NCI-H1436 (cell line): ENCODE results near the gene GPAT2.
"Not testable (repeated sequence)": the region's sequence is repeated elsewhere in the genome, so short reads cannot be mapped to it uniquely, and the experiment has no call there.

ENCODE experiments used
- DNase-seq: peaks from one replicate; lab custom pipeline; 2025; lab: John Stamatoyannopoulos, UW

Gene GPAT2

DNA sequence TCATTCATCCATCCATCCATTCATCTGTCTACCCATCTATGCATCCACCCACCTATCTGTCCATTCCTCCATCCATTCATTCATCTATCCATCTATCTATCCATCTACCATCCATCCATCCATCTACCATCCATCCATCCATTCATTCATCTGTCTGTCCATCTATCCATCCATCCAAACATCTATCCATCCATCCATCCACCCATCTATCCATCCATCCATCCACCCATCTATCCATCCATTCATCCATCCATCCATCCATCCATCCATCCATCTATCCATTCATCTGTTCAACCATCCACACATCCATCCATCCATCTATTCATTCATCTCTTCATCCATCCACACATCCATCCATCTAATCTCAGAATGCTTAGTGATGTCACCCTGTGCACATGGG is 30.0 kb upstream of the GPAT2 start:
- not testable (repeated sequence) for DNase-seq

DNA sequence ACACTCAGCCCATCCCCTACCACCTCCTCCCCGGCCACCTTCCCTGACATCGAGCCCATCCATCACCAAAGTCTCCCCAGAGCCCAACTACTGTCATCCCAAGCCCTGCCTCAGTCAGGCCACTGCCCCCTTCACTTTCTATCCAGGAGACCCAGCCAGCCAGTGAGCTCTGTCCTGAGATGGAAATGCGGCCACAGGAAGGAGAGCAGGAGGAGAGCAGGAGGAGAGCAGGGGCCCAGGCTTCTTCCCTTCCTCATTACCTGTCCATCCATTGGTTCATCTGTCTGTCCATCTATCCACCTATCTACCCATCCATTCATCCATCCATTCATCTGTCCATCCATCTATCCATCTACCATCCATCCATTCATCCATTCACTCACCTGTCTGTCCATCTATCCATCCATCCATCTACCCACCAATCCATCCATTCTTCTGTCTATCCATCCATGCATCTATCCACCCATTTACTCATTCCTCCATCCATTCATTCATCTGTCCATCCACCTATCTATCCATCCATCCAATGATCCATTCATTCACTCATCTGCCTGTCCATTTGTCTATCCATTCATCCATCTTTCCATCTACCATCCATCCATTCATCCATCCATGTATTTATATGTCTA is 29.4 kb upstream of the GPAT2 start:
- not testable (repeated sequence) for DNase-seq

DNA sequence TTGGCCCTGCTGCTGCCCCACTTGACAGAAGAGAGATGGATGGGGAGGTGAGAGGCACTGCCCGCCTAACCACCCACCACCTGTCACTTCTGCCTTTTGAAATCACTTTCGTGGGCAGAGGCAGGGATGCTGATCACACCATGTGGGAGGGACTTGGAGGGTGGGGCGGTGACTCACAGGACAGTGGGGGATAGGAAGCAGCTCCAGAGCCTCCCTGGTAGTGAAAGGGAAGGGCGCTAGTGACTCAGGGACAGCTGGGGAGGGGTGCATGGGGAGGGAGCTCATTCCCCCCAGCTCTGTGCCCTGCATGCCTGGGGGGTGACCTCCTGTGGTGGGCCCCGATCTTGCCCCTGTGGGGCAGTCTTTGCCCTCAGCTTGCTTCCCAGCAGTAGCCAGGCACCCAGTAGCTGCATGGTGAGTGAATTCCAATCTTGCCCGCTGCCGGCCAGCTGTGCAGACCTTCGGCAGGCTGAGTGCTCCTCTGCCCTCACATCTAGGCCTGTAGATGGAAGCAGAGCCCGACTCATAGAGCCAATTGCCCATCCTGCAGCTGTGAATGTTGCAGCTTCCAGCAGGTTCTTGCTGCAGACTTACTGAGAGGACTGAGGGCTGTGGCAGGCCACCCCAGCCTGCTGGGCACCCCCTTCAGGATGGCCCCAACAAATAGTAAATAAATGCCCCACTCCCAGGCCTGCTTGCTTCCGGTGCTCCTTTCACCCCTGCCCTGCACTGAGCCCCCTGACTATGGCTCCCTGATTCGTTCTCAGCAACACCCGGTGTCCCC is 28.6 kb upstream of the GPAT2 start:
- not testable (repeated sequence) for DNase-seq

DNA sequence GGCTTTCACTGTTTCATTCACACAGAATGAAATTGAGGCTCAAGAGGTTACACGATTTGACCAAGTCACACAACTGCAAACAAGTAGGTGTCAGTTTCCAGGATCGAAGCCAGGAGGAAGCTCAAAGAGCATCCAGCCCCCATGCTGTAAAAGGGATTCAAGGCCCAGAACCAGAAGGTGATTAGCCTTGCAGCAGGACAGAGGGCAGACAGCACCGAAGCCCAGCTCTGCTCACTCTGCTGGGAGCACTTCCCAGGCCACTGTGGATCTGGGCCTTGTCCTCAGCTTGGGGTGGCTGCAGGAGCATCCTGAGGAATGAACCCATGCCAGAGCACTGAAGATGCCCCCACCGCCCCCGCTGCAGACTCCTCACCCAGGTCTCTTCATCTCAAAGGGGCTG is 27.8 kb upstream of the GPAT2 start:
- not testable (repeated sequence) for DNase-seq

DNA sequence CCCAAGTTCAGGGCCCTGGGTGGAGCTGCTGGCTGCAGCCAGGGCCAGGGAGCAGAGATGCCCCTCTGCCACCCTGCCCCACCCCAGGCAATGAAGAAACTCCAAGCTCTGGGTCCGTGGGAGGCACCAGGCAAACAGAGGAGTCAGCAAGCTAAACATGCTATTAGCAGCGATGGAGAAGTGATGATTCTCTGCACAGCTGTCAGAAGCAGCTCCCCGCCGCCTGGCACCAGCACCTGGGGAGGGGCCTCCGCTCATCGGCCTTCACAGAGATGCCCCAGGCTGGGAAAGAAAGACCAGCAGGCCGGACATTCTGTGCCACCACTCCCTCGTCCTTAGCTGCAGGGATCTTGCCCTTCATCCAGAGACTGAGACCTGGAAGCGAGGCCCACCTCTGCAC is 27.2 kb upstream of the GPAT2 start:
- DNase-seq = not testable (repeated sequence)

DNA sequence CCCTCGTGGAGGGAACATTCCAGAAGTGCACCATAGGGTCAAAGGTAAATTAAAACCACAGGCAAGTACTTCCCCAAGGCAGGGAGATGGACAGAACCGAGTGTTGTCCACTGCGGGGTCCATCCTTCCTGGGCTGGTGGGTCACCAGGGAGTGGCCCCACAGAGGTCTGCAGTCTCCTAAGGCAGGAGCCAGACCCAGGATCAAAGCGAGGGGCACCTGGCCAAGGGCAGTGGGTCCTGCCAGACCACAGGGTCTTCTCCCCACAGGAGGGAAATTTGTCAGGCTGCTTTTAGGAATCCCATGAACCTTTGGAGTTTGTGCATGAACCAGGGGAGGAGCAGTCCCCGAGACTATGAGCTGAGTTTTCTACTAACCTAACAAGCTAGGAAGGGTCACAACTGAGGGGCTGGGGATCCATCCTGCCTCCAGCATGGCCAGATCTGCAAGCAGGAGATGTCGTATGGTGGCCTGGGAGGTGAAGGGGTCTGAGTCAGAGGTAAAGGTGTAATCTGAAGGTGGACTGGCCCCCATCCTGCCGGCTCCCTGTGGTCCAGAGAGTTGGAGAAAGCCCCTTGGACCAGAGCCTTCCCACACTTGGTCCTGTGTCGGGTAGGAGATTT is 26.6 kb upstream of the GPAT2 start:
- DNase-seq = not testable (repeated sequence)

DNA sequence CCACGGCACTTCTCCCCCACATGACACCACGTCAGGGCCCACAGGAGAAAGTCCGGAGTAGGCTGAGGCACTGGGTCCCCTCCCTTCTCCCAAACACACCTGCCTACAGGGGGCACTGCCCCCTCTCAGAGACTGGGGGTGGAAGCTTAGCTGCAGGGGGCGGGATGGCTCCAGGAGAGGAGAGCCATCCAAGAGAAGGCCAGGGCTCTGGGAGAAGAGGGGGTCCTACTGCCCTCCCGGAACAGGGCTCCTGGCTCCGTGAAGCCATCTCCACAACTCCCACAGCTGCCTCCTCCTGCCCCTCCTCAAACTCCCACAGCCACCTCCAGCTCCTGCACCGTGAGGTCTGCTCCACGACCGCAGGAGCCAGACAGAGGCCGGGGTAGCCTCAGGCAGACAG is 25.6 kb upstream of the GPAT2 start:
- not testable (repeated sequence) for DNase-seq

DNA sequence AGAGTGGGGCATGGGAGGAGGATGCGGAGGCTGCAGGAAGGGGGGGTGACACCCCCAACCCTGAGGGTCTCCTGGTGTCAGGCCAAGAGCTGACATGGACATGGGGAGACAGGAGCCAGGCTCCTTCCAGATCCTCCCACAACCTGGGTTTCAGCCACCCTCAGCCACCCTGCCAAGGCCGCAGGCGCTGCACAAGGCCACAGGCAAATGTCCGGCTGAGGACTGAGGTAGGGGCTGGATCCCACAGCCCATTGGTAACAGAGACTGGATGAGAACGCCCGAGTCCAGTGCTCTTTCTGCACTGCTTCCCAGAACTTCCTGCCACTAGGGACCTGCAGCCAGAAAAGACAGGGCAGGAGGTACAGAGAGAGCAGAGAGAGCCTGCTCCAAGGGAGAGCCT is 24.7 kb upstream of the GPAT2 start:
- DNase-seq = not testable (repeated sequence)

DNA sequence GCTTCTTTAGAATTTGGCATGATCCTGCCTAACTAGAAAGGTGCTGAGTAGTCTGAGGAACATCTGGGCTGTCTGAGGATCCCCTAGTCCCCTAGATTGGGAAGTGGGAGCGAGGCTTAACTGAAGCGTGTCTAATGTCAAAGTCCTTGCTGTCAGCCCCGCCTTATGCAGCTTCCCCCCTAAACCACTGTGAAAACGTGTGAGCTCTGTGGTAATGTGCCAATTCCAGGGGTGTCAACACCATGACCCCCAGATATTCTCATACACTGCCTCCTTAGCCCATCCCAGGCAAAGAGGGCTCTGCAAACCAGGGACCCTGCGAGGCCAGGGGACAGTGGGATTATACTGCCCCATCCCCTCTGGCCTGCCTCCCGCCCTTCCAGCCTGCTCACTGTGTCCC is 21.1 kb upstream of the GPAT2 start:
- DNase-seq = not testable (repeated sequence)

DNA sequence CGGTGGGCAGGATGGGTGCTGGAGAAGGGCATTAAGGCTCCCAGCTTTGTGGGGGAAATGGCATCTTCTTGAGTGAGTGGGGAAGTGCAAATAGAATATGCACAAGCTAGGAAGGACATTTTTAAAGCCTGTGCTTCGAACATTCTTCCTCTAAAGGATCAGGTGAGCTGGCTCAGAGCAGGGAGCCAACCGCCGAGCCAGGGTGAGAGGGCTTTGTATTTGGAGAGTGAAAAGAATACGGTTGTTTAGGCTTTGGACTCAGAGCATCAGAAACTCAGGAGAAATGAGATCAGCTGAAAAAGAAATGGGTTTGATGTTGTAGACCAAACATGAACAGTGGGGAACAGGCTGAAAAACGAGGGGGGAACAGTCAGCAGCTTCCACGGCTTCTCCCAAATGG is 19.8 kb upstream of the GPAT2 start:
- not testable (repeated sequence) for DNase-seq

DNA sequence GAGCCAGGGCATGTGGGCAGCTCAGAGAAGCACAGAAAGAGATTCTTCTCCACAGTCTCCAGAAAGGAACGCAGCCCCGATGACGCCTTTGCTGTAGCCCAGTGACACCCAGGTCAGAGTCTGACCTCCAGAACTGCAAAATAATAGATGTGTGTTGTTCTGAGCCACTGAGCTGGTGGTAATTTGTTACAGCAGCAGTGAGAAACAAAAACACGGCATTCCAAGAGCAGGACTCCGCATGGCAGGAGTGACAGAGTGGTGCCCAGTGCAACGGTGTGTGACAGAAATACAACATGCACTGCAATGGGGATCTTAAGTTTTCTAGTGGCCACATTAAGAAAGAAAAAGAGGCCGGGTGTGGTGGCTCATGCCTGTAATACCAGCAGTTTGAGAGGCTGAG is 18.7 kb upstream of the GPAT2 start:
- not testable (repeated sequence) for DNase-seq

DNA sequence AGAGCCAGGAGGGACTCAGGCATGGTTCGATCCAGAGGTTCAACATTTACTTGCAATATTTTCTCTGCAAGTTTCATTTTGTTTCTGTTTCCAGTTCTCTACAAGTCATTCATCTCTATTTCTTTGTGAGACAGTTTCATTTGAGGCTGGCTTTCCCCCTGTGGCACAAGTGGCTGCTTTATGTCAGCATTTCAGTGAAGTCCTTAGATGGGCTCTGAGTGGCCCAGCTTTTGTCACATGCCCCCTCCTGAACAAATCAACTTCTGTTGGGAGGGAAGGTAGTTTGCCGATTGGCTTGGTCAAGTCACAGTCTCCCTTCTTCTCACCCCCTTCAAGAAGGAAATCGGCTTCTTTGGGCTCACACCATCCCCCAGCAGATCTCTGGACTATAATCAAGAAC is 17.9 kb upstream of the GPAT2 start:
- DNase-seq = not testable (repeated sequence)

DNA sequence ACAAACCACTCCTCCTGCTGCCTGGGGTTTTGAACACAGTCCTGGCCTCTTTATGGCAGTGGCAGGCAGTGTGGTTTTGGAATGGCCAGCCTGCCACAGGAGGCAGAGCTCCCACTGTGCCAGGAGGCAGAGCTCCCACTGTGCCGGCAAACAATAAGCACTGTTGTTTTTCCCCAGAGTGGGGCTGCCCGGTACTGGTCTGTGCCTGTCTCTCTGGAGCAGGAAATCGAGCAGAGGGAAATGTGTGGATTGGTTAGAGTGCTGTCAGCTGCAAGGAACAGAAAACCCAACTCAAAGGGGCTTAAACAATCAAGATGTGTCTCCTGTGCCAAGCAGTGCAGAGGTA is 15.2 kb upstream of the GPAT2 start:
- not testable (repeated sequence) for DNase-seq

DNA sequence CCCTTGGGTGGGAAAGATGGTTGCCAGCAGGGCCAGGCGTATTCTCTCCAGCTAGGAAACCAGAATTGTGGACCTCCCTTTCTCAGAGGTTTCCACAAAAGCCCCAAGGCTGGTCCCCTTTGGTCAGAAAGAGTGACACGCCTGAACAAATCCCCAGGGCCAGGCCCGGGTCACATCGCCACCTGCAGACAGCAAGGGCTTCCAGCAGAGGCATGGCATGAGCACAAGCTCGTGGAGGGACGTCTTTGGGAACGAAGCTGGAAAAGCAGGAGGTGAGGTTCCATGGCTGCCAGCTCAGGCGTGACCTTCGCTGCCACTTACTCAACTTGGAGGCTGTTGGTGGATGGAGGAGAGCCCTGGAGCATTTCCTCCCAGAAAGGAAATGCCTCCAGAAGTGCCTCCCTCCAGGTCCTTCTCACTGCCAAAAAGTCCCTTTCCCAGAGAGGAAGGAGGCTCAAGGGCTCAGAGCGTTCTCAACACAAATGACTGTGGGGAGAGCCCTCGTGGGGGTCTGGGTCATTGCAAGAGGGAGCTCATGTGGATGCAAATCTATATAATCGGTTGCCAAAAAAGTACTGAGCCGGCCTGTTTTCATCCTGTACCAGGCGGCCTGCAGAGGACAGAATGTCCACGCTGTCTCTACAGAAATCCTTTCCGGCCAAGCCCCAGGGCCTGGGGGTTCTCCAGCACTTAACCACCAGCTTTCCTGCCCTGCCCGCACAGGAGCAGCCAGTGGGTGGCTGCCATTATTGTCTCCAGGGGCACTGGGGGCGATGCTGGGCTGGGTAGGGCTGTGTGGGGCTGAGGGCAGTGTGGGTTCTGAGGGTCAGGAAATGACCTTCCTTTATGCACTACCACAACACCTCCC is 14.6 kb upstream of the GPAT2 start:
- DNase-seq = not testable (repeated sequence)

DNA sequence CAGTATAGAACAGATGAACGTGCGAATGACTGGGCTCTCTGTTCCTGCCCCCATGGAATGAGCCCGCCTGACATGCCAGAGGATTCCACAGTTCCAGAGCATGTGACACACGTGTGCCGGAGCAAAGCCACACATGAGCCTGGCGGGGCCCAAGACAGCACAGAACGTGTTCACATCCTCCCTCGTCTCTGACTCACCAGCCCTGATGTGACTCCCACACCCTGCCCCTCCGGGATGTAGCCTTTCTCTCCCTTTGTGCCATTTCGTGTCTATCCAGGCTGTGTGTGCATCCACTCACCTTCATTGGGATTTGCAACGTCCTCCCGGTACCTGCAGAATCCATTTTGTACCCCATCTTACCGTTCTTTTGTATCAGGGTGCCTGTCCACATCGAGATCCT is 838 bp upstream of the GPAT2 start:
- DNase-seq = not testable (repeated sequence)

DNA sequence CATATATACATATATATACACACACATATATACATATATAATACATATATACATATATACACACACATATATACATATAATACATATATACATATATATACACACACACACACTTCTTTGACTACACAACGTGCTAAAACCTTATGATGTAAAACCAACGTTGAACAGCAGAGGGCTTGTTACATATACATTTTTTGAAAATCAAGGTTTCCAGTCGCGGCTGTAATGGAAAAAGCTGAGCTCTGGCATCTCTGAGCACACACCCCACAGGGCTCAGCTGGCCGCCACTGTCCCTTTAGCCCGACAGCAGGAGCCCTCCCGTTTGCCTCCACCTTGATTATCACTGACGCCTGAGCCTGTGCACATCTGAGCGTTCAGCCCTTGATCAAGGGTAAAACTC is 719 bp downstream of the GPAT2 start:
- DNase-seq = not testable (repeated sequence)

DNA sequence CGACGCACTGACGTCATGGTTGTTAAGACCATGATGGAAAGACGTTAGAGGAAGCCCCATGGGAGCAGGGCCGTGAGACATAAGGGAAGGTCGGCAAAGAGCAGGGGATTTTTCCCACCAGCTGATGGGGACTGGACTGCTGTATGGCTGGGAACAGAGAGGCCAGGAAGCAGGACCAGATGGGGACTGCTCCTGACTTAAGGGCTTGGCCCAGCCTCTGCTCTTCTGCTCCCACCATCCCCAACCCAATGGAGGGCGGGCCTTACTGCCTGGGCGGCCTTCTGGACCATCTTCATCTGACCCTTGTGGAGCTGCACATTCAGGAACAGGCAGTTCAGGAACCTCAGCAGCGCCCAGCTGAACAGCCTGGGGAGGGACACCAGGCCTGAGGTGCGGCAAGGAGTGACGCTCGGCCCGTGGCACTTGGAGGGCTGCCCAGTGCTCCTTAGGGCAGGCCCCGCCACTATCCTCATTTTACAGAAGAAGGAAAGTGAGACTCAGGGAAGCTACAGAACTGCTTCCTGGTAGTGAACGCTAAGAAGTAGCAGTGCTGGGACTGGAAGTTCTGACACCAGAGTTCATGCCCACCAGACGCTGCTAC is 6.9 kb downstream of the GPAT2 start:
- not testable (repeated sequence) for DNase-seq

DNA sequence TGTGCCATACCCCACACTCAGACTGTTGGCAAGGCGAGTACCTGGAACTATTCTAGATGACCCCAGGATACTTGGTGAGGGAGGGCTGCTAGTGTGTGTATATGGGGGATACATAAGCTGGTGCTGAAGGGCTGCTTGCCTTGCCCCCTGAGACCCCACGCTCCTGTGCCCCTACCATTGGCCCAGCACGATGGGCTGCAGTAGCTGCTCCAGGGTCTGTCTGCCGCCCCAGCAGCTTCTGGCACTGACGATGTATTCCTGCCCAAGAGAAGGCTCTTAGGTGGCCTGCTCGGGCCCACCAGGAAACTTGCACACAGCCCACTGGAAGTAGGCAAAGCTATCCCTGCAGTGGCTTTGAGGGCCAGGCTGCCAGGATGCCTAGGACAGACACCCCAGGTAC is 9.0 kb downstream of the GPAT2 start:
- not testable (repeated sequence) for DNase-seq

DNA sequence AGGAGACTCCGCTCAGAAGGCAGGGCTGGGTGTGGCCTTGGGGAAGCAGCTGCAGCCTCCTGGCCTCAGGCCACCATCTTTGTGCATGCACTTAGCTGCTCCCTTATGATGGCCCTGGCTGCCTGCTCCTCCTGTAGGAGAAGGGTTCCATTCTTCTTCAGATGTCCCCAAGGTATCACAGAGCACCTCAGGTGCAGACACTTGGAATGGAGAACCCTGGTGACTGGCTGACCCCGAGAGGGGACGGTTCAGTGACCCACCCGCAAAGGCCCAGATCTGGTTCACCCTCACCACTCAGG is 9.6 kb downstream of the GPAT2 start:
- no peak for DNase-seq

DNA sequence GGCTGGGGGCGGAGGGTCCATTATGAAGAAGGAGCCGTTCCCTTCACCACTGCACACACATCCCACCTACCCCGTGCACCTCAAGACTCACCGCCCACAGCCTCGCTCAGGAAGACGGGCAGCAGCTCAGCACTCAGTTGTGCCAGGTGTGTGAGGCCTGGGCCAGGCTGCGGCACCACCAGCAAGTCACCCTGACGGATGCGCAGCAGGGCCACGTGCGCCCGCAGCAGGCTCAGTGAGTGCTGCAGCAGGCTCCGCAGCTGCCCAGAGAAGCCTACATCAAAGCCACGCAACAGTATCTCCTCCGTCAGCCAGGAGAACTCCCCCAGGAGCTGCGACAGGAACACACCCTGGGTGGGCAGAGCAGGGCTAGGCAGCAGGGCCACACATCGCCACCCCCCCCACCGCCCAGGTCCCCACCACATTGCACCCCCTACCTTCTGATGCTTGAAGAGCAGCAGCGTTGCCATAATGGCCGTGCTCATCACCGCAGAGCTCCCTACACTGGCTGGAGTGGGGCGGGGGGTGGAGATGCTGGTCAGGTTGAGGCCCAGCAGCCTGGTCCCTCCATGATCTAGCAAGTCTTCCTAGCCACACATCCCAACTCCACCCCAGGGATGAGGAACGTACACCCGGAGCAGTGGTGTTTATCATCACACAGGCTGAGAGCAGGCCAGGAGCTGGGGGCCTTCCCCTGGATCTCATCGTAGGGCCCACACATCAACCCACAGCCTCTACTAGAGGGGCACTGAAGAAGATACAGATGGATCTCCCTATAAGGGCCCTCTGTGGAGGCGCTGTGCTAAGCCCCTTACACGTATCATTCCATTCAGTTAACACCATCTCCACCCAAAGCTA is 10.2 kb downstream of the GPAT2 start:
- no peak for DNase-seq

DNA sequence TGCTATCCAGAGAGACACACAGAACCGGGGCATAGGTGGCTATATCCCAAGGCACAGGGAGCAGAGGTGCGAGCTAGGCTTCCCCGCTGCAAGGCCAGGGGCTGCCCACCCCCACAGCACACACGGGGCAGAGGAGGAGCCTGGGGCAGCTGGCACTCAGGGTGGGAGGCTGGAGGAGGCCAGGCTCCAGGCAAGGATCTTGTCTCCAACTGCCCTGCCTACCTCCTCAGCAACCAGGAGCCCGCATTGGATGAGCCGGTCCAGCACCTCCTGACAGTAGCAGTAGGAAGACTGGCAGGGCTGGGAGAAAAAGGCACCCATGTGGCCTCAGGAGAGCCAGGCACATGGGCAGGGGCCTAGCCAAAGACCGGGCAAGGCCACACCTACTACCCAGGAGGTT is 11.0 kb downstream of the GPAT2 start:
- not testable (repeated sequence) for DNase-seq
